HepG2 (cell line): ENCODE data around the gene ANGPTL2. TPM values are rescaled to one million over a fixed set of nuclear protein-coding genes. Genes with fewer than 3 reads are reported as not detected.
A peak's percentile ranks its signal among the peaks of the same experiment; 100 is the strongest.

Experiments used
- HDAC1 ChIP-seq: sonication (generic); formaldehyde crosslinking; IDR thresholded peaks from 2 replicates; pipeline ENCODE4 v1.5.1; 2020; ENCODE audit warnings: mild to moderate bottlenecking, missing genetic modification reagents
- HNRNPL ChIP-seq: fragments of 200-400 bp; formaldehyde crosslinking; IDR thresholded peaks from 2 replicates; pipeline ENCODE4 v1.6.1; 2017; ENCODE audit warnings: mild to moderate bottlenecking, low read depth, low read length
- PATZ1 ChIP-seq: sonication (generic); formaldehyde crosslinking; IDR thresholded peaks from 2 replicates; pipeline ENCODE4 v1.4.0; 2020; ENCODE audit warnings: missing genetic modification reagents
- POGK ChIP-seq: sonication (generic); formaldehyde crosslinking; conservative IDR thresholded peaks from 2 replicates; pipeline ENCODE4 v1.8.0; 2022; ENCODE audit warnings: mild to moderate bottlenecking, moderate library complexity, missing genetic modification reagents
- RBM22 ChIP-seq: fragments of 200-400 bp; formaldehyde crosslinking; optimal IDR thresholded peaks from 2 replicates; pipeline ENCODE3; 2017; ENCODE audit warnings: mild to moderate bottlenecking, low read length, moderate library complexity
- RERE ChIP-seq: IDR thresholded peaks from 2 replicates; pipeline ENCODE4 v1.6.1; 2016; ENCODE audit warnings: low read depth, missing genetic modification reagents, missing compliant biosample characterization
- TFAP4 ChIP-seq: sonication (generic); IDR thresholded peaks from 2 replicates; pipeline ENCODE4 v1.6.1; 2016; ENCODE audit warnings: low read depth, borderline replicate concordance
- TFE3 ChIP-seq: IDR thresholded peaks from 2 replicates; pipeline ENCODE4 v1.6.1; 2016
- TOPORS ChIP-seq: sonication (generic); formaldehyde crosslinking; IDR thresholded peaks from 2 replicates; pipeline ENCODE4 v1.8.0; 2023; ENCODE audit warnings: mild to moderate bottlenecking, missing genetic modification reagents
- ZNF501 ChIP-seq: sonication (generic); formaldehyde crosslinking; IDR thresholded peaks from 2 replicates; pipeline ENCODE4 v1.5.1; 2020; ENCODE audit warnings: mild to moderate bottlenecking, moderate library complexity, missing genetic modification reagents
- ZNF558 ChIP-seq: sonication (generic); formaldehyde crosslinking; IDR thresholded peaks from 2 replicates; pipeline ENCODE4 v1.9.0; 2022; ENCODE audit warnings: mild to moderate bottlenecking, missing genetic modification reagents, borderline replicate concordance
- polyA plus RNA-seq, 8 experiments: library from polyadenylated mRNA; depleted of rRNA in 3 of 8; stranded (reverse) in 7 of 8; unstranded in 1 of 8; fragments of >200 nt; fragmentation: Illumina TruSeq in 4 of 8; extraction: Trizol in 4 of 8; gene quantifications; 2 replicates each; pipeline versions ENCODE4 v1.2.1 to v1.2.3, GENCODE V29; 2011 to 2016; ENCODE audit warnings: low read depth in 4 of 8, missing spikeins in 1 of 8, mixed read lengths in 1 of 8; ENCODE audit not compliant: insufficient read depth in 1 of 8
- total RNA-seq, 5 experiments: library from RNA; depleted of rRNA; stranded (reverse); fragments of >200 nt; fragmentation: Illumina TruSeq; extraction: Trizol; gene quantifications; 2 replicates each; pipeline ENCODE4 v1.2.3, GENCODE V29; 2016; ENCODE audit warnings: low read depth in 1 of 5

ANGPTL2 gene
- total and polyA plus RNA-seq, 2 of the 13 experiments (the other 11 are each of a cell fraction or from before 2014, with no cell fraction given): 0.91 to 21.0 TPM

- TF ChIP-seq RERE (CRISPR knock-in tag) (no peak), HDAC1 (CRISPR knock-in tag) (peak; percentile 74), PATZ1 (CRISPR knock-in tag) (peak; percentile 67), RBM22 (no peak), TFE3 (no peak), HNRNPL (peak; percentile 70; the same call in 1 of the 2 replicates), TOPORS (CRISPR knock-in tag) (no peak), TFAP4 (peak; percentile 78; the same call in 1 of the 2 replicates), POGK (CRISPR knock-in tag) (peak; percentile 46; the same call in 1 of the 2 replicates), ZNF501 (CRISPR knock-in tag) (no peak; the same call in 1 of the 2 replicates), ZNF558 (CRISPR knock-in tag) (peak; percentile 58; the same call in 1 of the 2 replicates)
These were observed at the start of gene ANGPTL2 (continued) for GRCh38 chr9:127122176-127123063.
